HG03521 (cell line): Measurements from ENCODE around the gene CMA1.
"Not testable (repeated sequence)": the region's sequence is repeated elsewhere in the genome, so short reads cannot be mapped to it uniquely, and the experiment has no call there.

Experiments used
- ATAC-seq: cut with Tn5 transposase; IDR thresholded peaks from one replicate; pipeline ENCODE4 v1.9.1; 2021; ENCODE audit warnings: mild to moderate bottlenecking, moderate library complexity; ENCODE audit not compliant: unreplicated experiment

CMA1 gene

GRCh38 chr14:24470450-24470849 lies 37.6 kb downstream of the CMA1 start:
- not testable (repeated sequence) for ATAC-seq

- no peak for ATAC-seq
These were observed 42.3 kb downstream of the CMA1 start for GRCh38 chr14:24465805-24466204.

GRCh38 chr14:24465368-24465767 lies 42.7 kb downstream of the CMA1 start:
- no peak for ATAC-seq

GRCh38 chr14:24463884-24464785 lies 43.9 kb downstream of the CMA1 start:
- no peak for ATAC-seq

GRCh38 chr14:24463017-24463883 lies 44.8 kb downstream of the CMA1 start:
- ATAC-seq = no peak

- no peak for ATAC-seq
These were observed 46.7 kb downstream of the CMA1 start for GRCh38 chr14:24461336-24461735.

GRCh38 chr14:24459331-24459730 lies 48.7 kb downstream of the CMA1 start:
- ATAC-seq = no peak

- no peak for ATAC-seq
These were observed 49.3 kb downstream of the CMA1 start for GRCh38 chr14:24458736-24459135.

GRCh38 chr14:24456980-24457379 lies 51.1 kb downstream of the CMA1 start:
- no peak for ATAC-seq
